Activated naive CD8-positive, alpha-beta T cell treated with anti-CD3 and anti-CD28 coated beads for 36 hours (primary cell): ENCODE measurements around the gene GABBR1. TPM values are rescaled to one million over a fixed set of nuclear protein-coding genes. Genes with fewer than 3 reads are reported as not detected.
"Not testable (repeated sequence)": the region's sequence is repeated elsewhere in the genome, so short reads cannot be mapped to it uniquely, and the experiment has no call there.

Source experiments
- DNase-seq: peaks from one replicate; pipeline ENCODE4 v3.0.0; 2021
- H3K27ac Mint-ChIP-seq: one replicate; pipeline ENCODE4 v1.8.0; 2022; ENCODE audit warnings: mild to moderate bottlenecking, moderate library complexity, mixed read lengths
- H3K27me3 Mint-ChIP-seq: one replicate; pipeline ENCODE4 v1.8.0; 2022; ENCODE audit warnings: mild to moderate bottlenecking, mixed read lengths
- H3K36me3 Mint-ChIP-seq: one replicate; pipeline ENCODE4 v1.8.0; 2021; ENCODE audit warnings: mild to moderate bottlenecking, mixed read lengths
- H3K4me1 Mint-ChIP-seq: one replicate; pipeline ENCODE4 v1.8.0; 2021; ENCODE audit warnings: mixed read lengths
- H3K4me3 Mint-ChIP-seq: one replicate; pipeline ENCODE4 v1.8.0; 2022; ENCODE audit warnings: mild to moderate bottlenecking, moderate library complexity, mixed read lengths
- H3K9me3 Mint-ChIP-seq: one replicate; pipeline ENCODE4 v1.8.0; 2022; ENCODE audit warnings: mixed read lengths
- total RNA-seq, 2 experiments: library from RNA; stranded (reverse); gene quantifications; one replicate each; pipeline ENCODE4 v1.2.3, GENCODE V29; 2021

Gene GABBR1
- 1 to 10 TPM; 7.2 to 7.6 TPM for total RNA-seq

GRCh38 chr6:29632789-29633533 lies at the start of gene GABBR1:
TSS of gene GABBR1 (minus strand) at chr6:29633183. CDS start at chr6:29632385, 798 bp downstream.
- H3K4me1 Mint-ChIP-seq: peaks cover 33% of the 10 kb centered on the region
- H3K4me3 Mint-ChIP-seq: peak within 1 kb of the TSS; percentile 80
- H3K9me3 Mint-ChIP-seq: no peaks in the 10 kb centered on the region
- H3K36me3 Mint-ChIP-seq: peaks cover 1% of the 10 kb centered on the region
- peaks cover 4% of the 10 kb centered on the region for H3K27me3 Mint-ChIP-seq
- H3K27ac Mint-ChIP-seq: peak within 1 kb of the TSS; percentile 6
- peak; percentile 77 for DNase-seq

- Mint-ChIP-seq H3K4me3 (no peak overlapping the region), H3K27ac (no peak overlapping the region), H3K9me3 (peaks cover 2% of the 10 kb centered on the region), H3K36me3 (peaks cover 3% of the 10 kb centered on the region), H3K4me1 (peaks cover 27% of the 10 kb centered on the region), H3K27me3 (peaks cover 10% of the 10 kb centered on the region)
- no peak for DNase-seq
Observed at GRCh38 chr6:29681811-29682210, 48.8 kb upstream of the GABBR1 start.

- Mint-ChIP-seq H3K36me3 (peaks cover 5% of the 10 kb centered on the region), H3K4me1 (peaks cover 29% of the 10 kb centered on the region), H3K27me3 (peaks cover 10% of the 10 kb centered on the region), H3K9me3 (peaks cover 2% of the 10 kb centered on the region), H3K27ac (peak within 1 kb of the TSS; percentile 82), H3K4me3 (peak within 1 kb of the TSS; percentile 86)
- peak; percentile 24 for DNase-seq
Observed at GRCh38 chr6:29680904-29681303, 47.9 kb upstream of the GABBR1 start, which contains the start of gene ZFP57. TSS of gene ZFP57 (minus strand) at chr6:29681152. CDS start at chr6:29677003, 4,149 bp downstream.

GRCh38 chr6:29680416-29680815 lies 47.4 kb upstream of the GABBR1 start:
- H3K4me3 Mint-ChIP-seq: peak overlapping the region; percentile 86
- H3K4me1 Mint-ChIP-seq: peaks cover 29% of the 10 kb centered on the region
- peak overlapping the region; percentile 82 for H3K27ac Mint-ChIP-seq
- DNase-seq: peak; percentile 40
- peaks cover 10% of the 10 kb centered on the region for H3K27me3 Mint-ChIP-seq
- H3K9me3 Mint-ChIP-seq: peaks cover 2% of the 10 kb centered on the region
- peaks cover 5% of the 10 kb centered on the region for H3K36me3 Mint-ChIP-seq

- H3K4me1 Mint-ChIP-seq: peaks cover 29% of the 10 kb centered on the region
- H3K27me3 Mint-ChIP-seq: peaks cover 10% of the 10 kb centered on the region
- H3K4me3 Mint-ChIP-seq: peak overlapping the region; percentile 86
- peaks cover 5% of the 10 kb centered on the region for H3K36me3 Mint-ChIP-seq
- no peak overlapping the region for H3K27ac Mint-ChIP-seq
- DNase-seq: no peak
- H3K9me3 Mint-ChIP-seq: peaks cover 1% of the 10 kb centered on the region
Observed at GRCh38 chr6:29679962-29680361, 47.0 kb upstream of the GABBR1 start.

- peaks cover 24% of the 10 kb centered on the region for H3K4me1 Mint-ChIP-seq
- H3K4me3 Mint-ChIP-seq: no peak overlapping the region
- peaks cover 10% of the 10 kb centered on the region for H3K27me3 Mint-ChIP-seq
- peaks cover 16% of the 10 kb centered on the region for H3K36me3 Mint-ChIP-seq
- H3K9me3 Mint-ChIP-seq: no peaks in the 10 kb centered on the region
- peak overlapping the region; percentile 21 for H3K27ac Mint-ChIP-seq
- no peak for DNase-seq
Observed at GRCh38 chr6:29678114-29678513, 45.1 kb upstream of the GABBR1 start.

- no peaks in the 10 kb centered on the region for H3K9me3 Mint-ChIP-seq
- peaks cover 24% of the 10 kb centered on the region for H3K4me1 Mint-ChIP-seq
- no peak overlapping the region for H3K27ac Mint-ChIP-seq
- H3K4me3 Mint-ChIP-seq: no peak overlapping the region
- no peak for DNase-seq
- H3K27me3 Mint-ChIP-seq: peaks cover 10% of the 10 kb centered on the region
- peaks cover 24% of the 10 kb centered on the region for H3K36me3 Mint-ChIP-seq
Observed at GRCh38 chr6:29676981-29677601, 44.1 kb upstream of the GABBR1 start.

GRCh38 chr6:29675561-29675960 lies 42.6 kb upstream of the GABBR1 start:
- Mint-ChIP-seq H3K4me3 (no peak overlapping the region), H3K36me3 (peaks cover 25% of the 10 kb centered on the region), H3K4me1 (peaks cover 24% of the 10 kb centered on the region), H3K9me3 (no peaks in the 10 kb centered on the region), H3K27ac (no peak overlapping the region), H3K27me3 (peaks cover 8% of the 10 kb centered on the region)
- DNase-seq: no peak

- Mint-ChIP-seq H3K4me3 (no peak overlapping the region), H3K27me3 (peaks cover 6% of the 10 kb centered on the region), H3K27ac (no peak overlapping the region), H3K9me3 (no peaks in the 10 kb centered on the region), H3K4me1 (peaks cover 17% of the 10 kb centered on the region), H3K36me3 (peaks cover 27% of the 10 kb centered on the region)
- DNase-seq: no peak
Observed at GRCh38 chr6:29674008-29674407, 41.0 kb upstream of the GABBR1 start.

- Mint-ChIP-seq H3K27me3 (peaks cover 6% of the 10 kb centered on the region), H3K9me3 (no peaks in the 10 kb centered on the region), H3K36me3 (peaks cover 27% of the 10 kb centered on the region), H3K4me3 (no peak overlapping the region), H3K4me1 (peaks cover 13% of the 10 kb centered on the region), H3K27ac (no peak overlapping the region)
- no peak for DNase-seq
Observed at GRCh38 chr6:29673161-29673560, 40.2 kb upstream of the GABBR1 start.

GRCh38 chr6:29672116-29672515 lies 39.1 kb upstream of the GABBR1 start:
- not testable (repeated sequence) for DNase-seq, H3K4me1 Mint-ChIP-seq, H3K9me3 Mint-ChIP-seq, H3K4me3 Mint-ChIP-seq, H3K27ac Mint-ChIP-seq, H3K27me3 Mint-ChIP-seq
- peaks cover 27% of the 10 kb centered on the region for H3K36me3 Mint-ChIP-seq

- no peak overlapping the region for H3K27ac Mint-ChIP-seq
- peaks cover 6% of the 10 kb centered on the region for H3K27me3 Mint-ChIP-seq
- peaks cover 23% of the 10 kb centered on the region for H3K36me3 Mint-ChIP-seq
- H3K4me1 Mint-ChIP-seq: no peaks in the 10 kb centered on the region
- no peak overlapping the region for H3K4me3 Mint-ChIP-seq
- no peak for DNase-seq
- H3K9me3 Mint-ChIP-seq: no peaks in the 10 kb centered on the region
Observed at GRCh38 chr6:29671026-29671425, 38.0 kb upstream of the GABBR1 start.

- no peak overlapping the region for H3K27ac Mint-ChIP-seq
- H3K9me3 Mint-ChIP-seq: no peaks in the 10 kb centered on the region
- H3K4me1 Mint-ChIP-seq: no peaks in the 10 kb centered on the region
- H3K4me3 Mint-ChIP-seq: no peak overlapping the region
- H3K36me3 Mint-ChIP-seq: peaks cover 3% of the 10 kb centered on the region
- DNase-seq: no peak
- peaks cover 9% of the 10 kb centered on the region for H3K27me3 Mint-ChIP-seq
Observed at GRCh38 chr6:29667158-29667557, 34.2 kb upstream of the GABBR1 start.

- Mint-ChIP-seq H3K9me3 (no peaks in the 10 kb centered on the region), H3K4me3 (no peak overlapping the region), H3K27ac (no peak overlapping the region)
Observed at GRCh38 chr6:29666826-29667130, 33.8 kb upstream of the GABBR1 start.

GRCh38 chr6:29665942-29666825 lies 33.2 kb upstream of the GABBR1 start:
- Mint-ChIP-seq H3K27me3 (peaks cover 17% of the 10 kb centered on the region), H3K27ac (no peak overlapping the region), H3K9me3 (no peaks in the 10 kb centered on the region), H3K4me3 (no peak overlapping the region), H3K4me1 (no peaks in the 10 kb centered on the region), H3K36me3 (peaks cover 3% of the 10 kb centered on the region)
- DNase-seq: no peak

More at GRCh38 chr6:29666826-29667130, 33.8 kb upstream of the GABBR1 start:
- peaks cover 3% of the 10 kb centered on the region for H3K36me3 Mint-ChIP-seq
- H3K4me1 Mint-ChIP-seq: no peaks in the 10 kb centered on the region
- DNase-seq: no peak
- peaks cover 13% of the 10 kb centered on the region for H3K27me3 Mint-ChIP-seq
